ENCODE results near the gene ARHGAP12. TPM values are rescaled to one million over a fixed set of nuclear protein-coding genes. Genes with fewer than 3 reads are reported as not detected.

ARHGAP12 gene
- total RNA-seq, 1 donor from 2014 or later: 68.9 TPM

- Histone ChIP-seq H3K27me3 (peaks cover 8% of the 10 kb centered on the region), H3K9me3 (ENCODE audit: low read depth) (no peaks in the 10 kb centered on the region), H3K4me1 (peaks cover 11% of the 10 kb centered on the region), H3K9ac (no peak overlapping the region), H3K4me3 (peak overlapping the region; percentile 74), H3F3A (ENCODE audit: low read depth) (peaks cover 7% of the 10 kb centered on the region), H3K27ac (peak overlapping the region; percentile 94), H2AFZ (replicated peaks) (peak overlapping the region; percentile 88), H3K79me2 (ENCODE audit: low read depth) (peaks cover 49% of the 10 kb centered on the region), H3K4me2 (peak overlapping the region; percentile 99), H3K36me3 (no peaks in the 10 kb centered on the region), H4K20me1 (ENCODE audit: low read depth) (peaks cover 31% of the 10 kb centered on the region)
- no peaks in the 10 kb centered on the region for H3K9me3 Mint-ChIP-seq
- no peaks in the 10 kb centered on the region for H3K27me3 Mint-ChIP-seq (ENCODE audit: insufficient read depth, low read depth)
- DNase-seq (ENCODE audit: low spot score): peak; percentile 85
- peaks cover 23% of the 10 kb centered on the region for H3K4me1 Mint-ChIP-seq
- no peak overlapping the region for H3K27ac Mint-ChIP-seq
- TF ChIP-seq EZH2phosphoT487 (IDR thresholded peaks at IDR 0.05) (no peak), CTCF (IDR thresholded peaks at IDR 0.05) (peak; percentile 58)
- H3K4me3 Mint-ChIP-seq: peak overlapping the region; percentile 96
- peaks cover 2% of the 10 kb centered on the region for H3K36me3 Mint-ChIP-seq
These were observed 615 bp downstream of the ARHGAP12 start for GRCh38 chr10:31927884-31928548.

GRCh38 chr10:31927565-31927883 lies 1.1 kb downstream of the ARHGAP12 start:
- H3K36me3 Mint-ChIP-seq: peaks cover 2% of the 10 kb centered on the region
- H3K79me2 ChIP-seq (ENCODE audit: low read depth): peaks cover 54% of the 10 kb centered on the region
- peak overlapping the region; percentile 32 for H3K9ac ChIP-seq
- H3K4me1 ChIP-seq: peaks cover 11% of the 10 kb centered on the region
- no peaks in the 10 kb centered on the region for H3K9me3 Mint-ChIP-seq
- no peaks in the 10 kb centered on the region for H3K9me3 ChIP-seq (ENCODE audit: low read depth)
- peak overlapping the region; percentile 88 for H2AFZ ChIP-seq (replicated peaks)
- no peaks in the 10 kb centered on the region for H3K36me3 ChIP-seq
- peaks cover 7% of the 10 kb centered on the region for H3F3A ChIP-seq (ENCODE audit: low read depth)
- peak overlapping the region; percentile 96 for H3K4me3 Mint-ChIP-seq
- no peak for DNase-seq (ENCODE audit: low spot score)
- peak overlapping the region; percentile 81 for H3K27ac Mint-ChIP-seq
- H3K27me3 ChIP-seq: peaks cover 8% of the 10 kb centered on the region
- H3K4me1 Mint-ChIP-seq: peaks cover 23% of the 10 kb centered on the region
- H3K27me3 Mint-ChIP-seq (ENCODE audit: insufficient read depth, low read depth): no peaks in the 10 kb centered on the region
- H4K20me1 ChIP-seq (ENCODE audit: low read depth): peaks cover 35% of the 10 kb centered on the region
- TF ChIP-seq EZH2 (IDR thresholded peaks at IDR 0.05) (no peak), EZH2phosphoT487 (IDR thresholded peaks at IDR 0.05) (no peak), CTCF (IDR thresholded peaks at IDR 0.05) (no peak)
- peak overlapping the region; percentile 74 for H3K4me3 ChIP-seq
- no peak overlapping the region for H3K27ac ChIP-seq
- H3K4me2 ChIP-seq: peak overlapping the region; percentile 99

- Histone ChIP-seq H3F3A (ENCODE audit: low read depth) (peaks cover 7% of the 10 kb centered on the region), H4K20me1 (ENCODE audit: low read depth) (peaks cover 40% of the 10 kb centered on the region), H3K4me1 (peaks cover 11% of the 10 kb centered on the region), H3K36me3 (no peaks in the 10 kb centered on the region), H3K9me3 (ENCODE audit: low read depth) (no peaks in the 10 kb centered on the region), H3K27ac (no peak overlapping the region), H3K4me2 (peak overlapping the region; percentile 99), H3K79me2 (ENCODE audit: low read depth) (peaks cover 60% of the 10 kb centered on the region), H3K9ac (peak overlapping the region; percentile 32), H3K4me3 (peak overlapping the region; percentile 74), H3K27me3 (peaks cover 8% of the 10 kb centered on the region), H2AFZ (replicated peaks) (peak overlapping the region; percentile 88)
- peak overlapping the region; percentile 81 for H3K27ac Mint-ChIP-seq
- DNase-seq (ENCODE audit: low spot score): peak; percentile 10
- peaks cover 23% of the 10 kb centered on the region for H3K4me1 Mint-ChIP-seq
- peak overlapping the region; percentile 96 for H3K4me3 Mint-ChIP-seq
- no peaks in the 10 kb centered on the region for H3K27me3 Mint-ChIP-seq (ENCODE audit: insufficient read depth, low read depth)
- H3K9me3 Mint-ChIP-seq: no peaks in the 10 kb centered on the region
- H3K36me3 Mint-ChIP-seq: peaks cover 2% of the 10 kb centered on the region
- TF ChIP-seq CTCF (IDR thresholded peaks at IDR 0.05): no peak
- TF ChIP-seq EZH2phosphoT487 (IDR thresholded peaks at IDR 0.05): no peak
- TF ChIP-seq EZH2 (IDR thresholded peaks at IDR 0.05): no peak
These were observed 1.7 kb downstream of the ARHGAP12 start for GRCh38 chr10:31926765-31927564.

Measured in neural progenitor cell (in vitro differentiated cells).